ENCODE results near the gene VPS26B.

DNA sequence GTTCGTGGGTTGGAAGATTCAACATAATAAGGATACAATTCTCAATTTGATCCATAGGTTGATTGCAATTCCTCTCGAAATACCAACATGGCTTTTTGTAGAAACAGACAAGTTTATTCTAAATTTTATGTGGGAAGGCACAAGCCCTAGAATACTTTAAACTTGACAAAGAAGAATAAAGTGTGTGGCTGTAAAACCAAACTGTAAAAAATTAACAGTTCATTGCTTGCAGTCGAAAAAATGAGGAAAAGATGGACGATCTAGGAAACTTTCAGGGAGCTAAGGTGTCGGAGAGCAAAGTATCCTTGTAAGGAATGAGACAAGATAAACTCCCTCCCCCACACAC, 50.7 kb downstream of the VPS26B start:
- TF ChIP-seq EP300 (IDR thresholded peaks at IDR 0.05) = no peak
- TF ChIP-seq, protein P1, sequence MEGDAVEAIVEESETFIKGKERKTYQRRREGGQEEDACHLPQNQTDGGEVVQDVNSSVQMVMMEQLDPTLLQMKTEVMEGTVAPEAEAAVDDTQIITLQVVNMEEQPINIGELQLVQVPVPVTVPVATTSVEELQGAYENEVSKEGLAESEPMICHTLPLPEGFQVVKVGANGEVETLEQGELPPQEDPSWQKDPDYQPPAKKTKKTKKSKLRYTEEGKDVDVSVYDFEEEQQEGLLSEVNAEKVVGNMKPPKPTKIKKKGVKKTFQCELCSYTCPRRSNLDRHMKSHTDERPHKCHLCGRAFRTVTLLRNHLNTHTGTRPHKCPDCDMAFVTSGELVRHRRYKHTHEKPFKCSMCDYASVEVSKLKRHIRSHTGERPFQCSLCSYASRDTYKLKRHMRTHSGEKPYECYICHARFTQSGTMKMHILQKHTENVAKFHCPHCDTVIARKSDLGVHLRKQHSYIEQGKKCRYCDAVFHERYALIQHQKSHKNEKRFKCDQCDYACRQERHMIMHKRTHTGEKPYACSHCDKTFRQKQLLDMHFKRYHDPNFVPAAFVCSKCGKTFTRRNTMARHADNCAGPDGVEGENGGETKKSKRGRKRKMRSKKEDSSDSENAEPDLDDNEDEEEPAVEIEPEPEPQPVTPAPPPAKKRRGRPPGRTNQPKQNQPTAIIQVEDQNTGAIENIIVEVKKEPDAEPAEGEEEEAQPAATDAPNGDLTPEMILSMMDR (IDR thresholded peaks at IDR 0.05) = no peak
